GM12864 (cell line): ENCODE measurements around the gene FSTL4.

ENCODE experiments used
- DNase-seq: peaks from one replicate; pipeline ENCODE4 v3.0.0-alpha.2; 2011; ENCODE audit warnings: low read depth
- H3K4me3 ChIP-seq: 2 replicates; pipeline ENCODE4 v1.5.1; 2011; ENCODE audit warnings: mild to moderate bottlenecking, low read depth, low read length, control low read depth
- CTCF ChIP-seq: IDR thresholded peaks from 2 replicates; pipeline ENCODE4 v1.5.1; 2011; ENCODE audit warnings: low read depth, mild to moderate bottlenecking, moderate library complexity, low read length, control low read depth, inconsistent platforms; ENCODE audit errors: missing control alignments

Gene FSTL4

DNA sequence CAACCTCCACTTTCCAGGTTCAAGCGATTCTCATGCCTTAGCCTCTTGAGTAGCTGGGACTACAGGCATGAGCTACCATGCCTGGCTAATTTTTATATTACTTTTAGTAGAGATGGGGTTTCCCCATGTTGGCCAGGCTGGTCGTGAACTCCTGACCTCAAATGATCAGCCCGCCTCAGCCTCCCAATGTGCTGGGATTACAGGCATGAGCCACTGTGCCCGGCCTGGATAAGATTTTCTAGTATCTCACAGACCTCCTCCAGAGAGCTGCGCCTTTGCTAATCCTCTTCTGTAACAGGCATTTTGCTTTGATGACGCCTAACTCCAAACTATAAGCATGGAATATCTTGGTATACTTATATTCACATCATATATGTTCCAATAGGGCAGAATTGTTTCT is 99.4 kb downstream of the FSTL4 start:
- TF ChIP-seq CTCF, result no peak
- no peak overlapping the region for H3K4me3 ChIP-seq
- no peak for DNase-seq

DNA sequence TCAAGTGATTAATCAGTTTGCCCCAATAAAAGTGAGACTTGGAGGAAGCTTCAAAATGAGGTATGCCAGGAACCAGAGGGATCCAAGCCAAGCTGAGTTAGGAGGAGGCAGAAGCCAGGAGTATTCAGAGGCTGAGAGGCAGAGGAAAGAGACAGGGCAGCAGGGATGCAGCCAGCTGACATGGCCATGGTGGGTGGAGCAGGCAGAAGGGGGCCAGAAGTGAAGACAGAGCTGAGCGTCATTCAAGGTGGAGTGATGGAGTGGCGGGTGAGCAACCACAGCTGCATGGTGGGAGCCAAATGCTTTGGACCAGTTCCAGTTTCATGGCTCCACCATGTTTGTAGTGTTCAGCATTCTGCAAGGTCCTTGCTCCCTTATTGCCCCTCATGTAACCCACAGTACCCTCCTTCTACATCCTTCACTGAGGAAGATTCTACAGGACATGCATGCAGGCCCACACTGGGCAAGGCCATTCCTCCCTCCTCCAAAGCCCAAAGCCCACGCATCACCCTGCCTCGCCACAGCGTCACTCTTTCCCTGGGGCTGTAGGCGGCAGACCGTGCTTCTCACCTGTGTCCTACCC is 100.6 kb downstream of the FSTL4 start:
- no peak for TF ChIP-seq CTCF
- no peak overlapping the region for H3K4me3 ChIP-seq
- DNase-seq, result no peak

- H3K4me3 ChIP-seq, result no peak overlapping the region
- no peak for TF ChIP-seq CTCF
- no peak for DNase-seq
Measured at GRCh38 chr5:133510634-133511262, 101.6 kb downstream of the FSTL4 start.

DNA sequence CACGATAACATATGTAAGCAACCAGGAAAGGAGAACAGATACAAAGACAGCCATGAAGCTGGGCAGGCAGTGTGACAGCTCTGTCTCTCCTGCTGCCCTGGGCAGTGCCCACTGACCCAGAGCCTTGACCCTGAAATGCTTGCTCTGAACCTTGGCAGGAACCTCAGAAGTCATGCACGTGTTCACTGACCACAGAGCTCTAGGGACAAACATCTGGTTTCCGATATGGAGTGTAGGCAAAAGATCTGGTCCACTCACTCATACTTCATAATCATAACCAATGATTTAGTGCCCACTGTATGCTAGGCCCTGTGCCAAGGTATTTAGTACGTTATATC is 102.6 kb downstream of the FSTL4 start:
- no peak for TF ChIP-seq CTCF
- no peak for DNase-seq
- H3K4me3 ChIP-seq, result no peak overlapping the region

- H3K4me3 ChIP-seq, result no peak overlapping the region
- TF ChIP-seq CTCF, result no peak
- no peak for DNase-seq
Measured at GRCh38 chr5:133508845-133509741, 103.2 kb downstream of the FSTL4 start.

DNA sequence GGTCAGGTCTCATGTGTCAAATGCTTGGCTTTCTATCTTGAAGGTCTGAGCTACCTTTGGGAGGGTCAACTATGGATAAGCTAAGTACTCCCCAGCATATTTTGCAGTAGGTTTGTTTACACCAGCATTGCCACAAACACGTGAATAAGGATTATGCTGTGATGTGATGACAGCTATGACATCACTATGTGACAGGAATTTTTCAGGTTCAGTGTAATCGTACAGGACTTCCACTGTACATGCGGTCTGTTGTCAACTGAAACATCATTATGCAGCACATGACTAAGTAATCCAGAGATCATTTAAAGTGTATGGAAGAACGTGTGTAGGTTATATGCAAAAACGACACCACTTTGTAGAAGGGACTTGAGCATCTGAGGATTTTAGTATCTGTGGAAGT is 104.0 kb downstream of the FSTL4 start:
- no peak for TF ChIP-seq CTCF
- no peak overlapping the region for H3K4me3 ChIP-seq
- no peak for DNase-seq
